ENCODE data around the gene CCL4L2. TPM values are rescaled to one million over a fixed set of nuclear protein-coding genes. Genes with fewer than 3 reads are reported as not detected.

Gene CCL4L2
- total RNA-seq, 2 experiments from 2014 or later = 4.8 to 6.4 TPM

Other genes with a start within 250 kb of the CCL4L2 start
- gene CCL16, start 229.6 kb upstream of the CCL4L2 start, total RNA-seq = not detected
- gene CCL14, start 224.3 kb upstream of the CCL4L2 start, total RNA-seq = not detected
- gene CCL15, start 209.5 kb upstream of the CCL4L2 start, total RNA-seq = not detected
- gene CCL23, start 193.1 kb upstream of the CCL4L2 start, total RNA-seq = not detected
- gene CCL18, start 146.8 kb upstream of the CCL4L2 start, total RNA-seq = not detected
- gene CCL3, start 120.9 kb upstream of the CCL4L2 start, total RNA-seq = 100 to 1,000 TPM; 287 to 296 TPM
- 100 to 1,000 TPM; 290 to 311 TPM for gene CCL4, start 107.2 kb upstream of the CCL4L2 start, total RNA-seq
- gene TBC1D3B, start 34.4 kb upstream of the CCL4L2 start, total RNA-seq = 1 to 10 TPM in 1 of 2 experiments, under 1 TPM in 1; 0.83 to 2.0 TPM
- 1 to 10 TPM; 5.8 to 6.4 TPM for gene CCL3L1, start 14.3 kb upstream of the CCL4L2 start, total RNA-seq
- under 1 TPM in 1 of 2 experiments, not detected in 1; 0.28 TPM for gene TBC1D3I, start 53.5 kb downstream of the CCL4L2 start, total RNA-seq
- gene TBC1D3G, start 112.8 kb downstream of the CCL4L2 start, total RNA-seq = not detected
- not detected for gene TBC1D3H, start 177.4 kb downstream of the CCL4L2 start, total RNA-seq

Measured in activated CD4-positive, alpha-beta T cell treated with anti-CD3 and anti-CD28 coated beads for 36 hours (primary cell).